ENCODE data around the gene ETV7. TPM values are rescaled to one million over a fixed set of nuclear protein-coding genes. Genes with fewer than 3 reads are reported as not detected.
"Not testable (repeated sequence)": the region's sequence is repeated elsewhere in the genome, so short reads cannot be mapped to it uniquely, and the experiment has no call there.

Gene ETV7
- polyA plus RNA-seq, 3 donors, result 0.10 to 2.2 (median 1.5) TPM

DNA sequence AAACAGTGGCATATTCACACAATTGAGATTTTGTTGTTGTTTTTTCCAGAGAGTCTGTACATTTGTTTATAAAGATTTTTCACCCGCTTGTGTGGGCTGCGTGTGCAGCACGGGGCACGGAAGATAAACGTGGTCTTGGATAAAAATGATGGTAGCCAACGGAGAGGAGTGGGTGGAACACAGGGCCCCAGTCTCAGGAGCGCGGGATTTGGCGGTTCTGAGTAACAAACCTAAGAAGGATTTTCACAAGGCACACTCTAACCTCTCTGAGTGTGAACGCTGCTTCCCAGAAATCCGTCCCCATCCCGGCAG is 47.2 kb downstream of the ETV7 start:
- Histone ChIP-seq H3K79me2 (ENCODE audit: insufficient read depth, low read length) (no peaks in the 10 kb centered on the region), H2AFZ (ENCODE audit: insufficient read depth, low read depth, low read length, poor library complexity, severe bottlenecking) (peak overlapping the region; percentile 84), H3K9ac (ENCODE audit: insufficient read depth, low read length, poor library complexity, severe bottlenecking) (no peak overlapping the region), H3K36me3 (replicated peaks in 1 of 2; ENCODE audit: control insufficient read depth in 1 of 2, insufficient read depth in 2 of 2, low read length in 2 of 2) (no peaks in the 10 kb centered on the region), H3K4me1 (ENCODE audit: control insufficient read depth in 1 of 2, insufficient read depth in 2 of 2, low read length in 2 of 2) (peaks cover 9% of the 10 kb centered on the region in 2 donors), H3K27me3 (ENCODE audit: control insufficient read depth in 2 of 2, insufficient read depth in 2 of 2, low read length in 2 of 2) (peaks cover 3 to 17% of the 10 kb centered on the region in 2 donors), H3K4me2 (replicated peaks; ENCODE audit: extremely low read depth, low read length, poor library complexity, severe bottlenecking) (peak overlapping the region; percentile 62), H3K4me3 (replicated peaks in 1 of 3; ENCODE audit: low read depth in 2 of 3, low read length in 3 of 3) (no peak overlapping the region), H3K9me3 (replicated peaks in 1 of 2; ENCODE audit: control insufficient read depth in 1 of 2, insufficient read depth in 1 of 2, low read length in 2 of 2) (no peaks in the 10 kb centered on the region), H3K27ac (ENCODE audit: low read depth in 1 of 2, low read length in 2 of 2) (no peak overlapping the region), H4K20me1 (ENCODE audit: insufficient read depth, low read length) (no peaks in the 10 kb centered on the region)
- Mint-ChIP-seq H3K4me1 (peaks cover 14% of the 10 kb centered on the region), H3K27me3 (ENCODE audit: low read depth in 3 of 3) (peaks cover 18 to 20% (median 19%) of the 10 kb centered on the region in 3 donors), H3K27ac (no peak overlapping the region), H3K4me3 (peak overlapping the region in 1 of 2 donors; percentile 94), H3K36me3 (no peaks in the 10 kb centered on the region), H3K9me3 (no peaks in the 10 kb centered on the region)
- 89% methylated on average over 12 of the region's 12 CpGs for WGBS (ENCODE audit: insufficient coverage)
- TF ChIP-seq, protein P1, sequence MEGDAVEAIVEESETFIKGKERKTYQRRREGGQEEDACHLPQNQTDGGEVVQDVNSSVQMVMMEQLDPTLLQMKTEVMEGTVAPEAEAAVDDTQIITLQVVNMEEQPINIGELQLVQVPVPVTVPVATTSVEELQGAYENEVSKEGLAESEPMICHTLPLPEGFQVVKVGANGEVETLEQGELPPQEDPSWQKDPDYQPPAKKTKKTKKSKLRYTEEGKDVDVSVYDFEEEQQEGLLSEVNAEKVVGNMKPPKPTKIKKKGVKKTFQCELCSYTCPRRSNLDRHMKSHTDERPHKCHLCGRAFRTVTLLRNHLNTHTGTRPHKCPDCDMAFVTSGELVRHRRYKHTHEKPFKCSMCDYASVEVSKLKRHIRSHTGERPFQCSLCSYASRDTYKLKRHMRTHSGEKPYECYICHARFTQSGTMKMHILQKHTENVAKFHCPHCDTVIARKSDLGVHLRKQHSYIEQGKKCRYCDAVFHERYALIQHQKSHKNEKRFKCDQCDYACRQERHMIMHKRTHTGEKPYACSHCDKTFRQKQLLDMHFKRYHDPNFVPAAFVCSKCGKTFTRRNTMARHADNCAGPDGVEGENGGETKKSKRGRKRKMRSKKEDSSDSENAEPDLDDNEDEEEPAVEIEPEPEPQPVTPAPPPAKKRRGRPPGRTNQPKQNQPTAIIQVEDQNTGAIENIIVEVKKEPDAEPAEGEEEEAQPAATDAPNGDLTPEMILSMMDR (IDR thresholded peaks at IDR 0.05), result no peak
- intact Hi-C loops (cut with micrococcal nuclease), result no loop called here
- no peak for DNase-seq

DNA sequence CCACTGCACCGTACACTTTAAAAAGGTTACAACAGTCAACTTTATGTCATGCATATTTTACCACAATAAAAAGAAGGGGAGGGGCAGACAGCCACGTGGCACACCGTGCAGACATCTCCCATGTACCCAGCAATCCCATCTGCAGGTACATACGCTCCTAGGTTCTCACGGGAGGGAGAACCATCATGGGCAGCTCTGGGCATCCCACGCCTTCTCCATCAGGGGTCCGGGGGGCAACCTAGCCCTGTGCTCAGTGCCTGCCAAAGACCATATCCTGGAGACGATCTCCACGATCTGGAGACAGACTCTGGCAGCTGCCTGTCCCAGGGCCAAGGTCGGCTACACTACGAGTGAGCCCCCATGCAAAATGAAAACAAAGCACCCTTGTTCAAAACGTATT is 48.3 kb downstream of the ETV7 start:
- no peaks in the 10 kb centered on the region for H3K79me2 ChIP-seq (ENCODE audit: insufficient read depth, low read length)
- H3K9me3 ChIP-seq (replicated peaks in 1 of 2; ENCODE audit: control insufficient read depth in 1 of 2, insufficient read depth in 1 of 2, low read length in 2 of 2), result no peaks in the 10 kb centered on the region
- no peaks in the 10 kb centered on the region for H3K36me3 Mint-ChIP-seq
- no peak for DNase-seq
- H3K36me3 ChIP-seq (replicated peaks in 1 of 2; ENCODE audit: control insufficient read depth in 1 of 2, insufficient read depth in 2 of 2, low read length in 2 of 2), result no peaks in the 10 kb centered on the region
- peak overlapping the region in 1 of 2 donors; percentile 15 for H3K4me3 Mint-ChIP-seq
- H3K9me3 Mint-ChIP-seq, result no peaks in the 10 kb centered on the region
- peaks cover 9 to 11% of the 10 kb centered on the region in 2 donors for H3K4me1 ChIP-seq (ENCODE audit: control insufficient read depth in 1 of 2, insufficient read depth in 2 of 2, low read length in 2 of 2)
- H3K27ac ChIP-seq (ENCODE audit: low read depth in 1 of 2, low read length in 2 of 2), result no peak overlapping the region
- H3K27me3 ChIP-seq (ENCODE audit: control insufficient read depth in 2 of 2, insufficient read depth in 2 of 2, low read length in 2 of 2), result peaks cover 6 to 27% of the 10 kb centered on the region in 2 donors
- no peak overlapping the region for H3K27ac Mint-ChIP-seq
- H3K4me2 ChIP-seq (replicated peaks; ENCODE audit: extremely low read depth, low read length, poor library complexity, severe bottlenecking), result no peak overlapping the region
- H4K20me1 ChIP-seq (ENCODE audit: insufficient read depth, low read length), result no peaks in the 10 kb centered on the region
- peaks cover 20% of the 10 kb centered on the region for H3K4me1 Mint-ChIP-seq
- 93% methylated on average over 8 of the region's 12 CpGs for WGBS (ENCODE audit: insufficient coverage)
- H3K27me3 Mint-ChIP-seq (ENCODE audit: low read depth in 3 of 3), result peaks cover 25 to 30% (median 26%) of the 10 kb centered on the region in 3 donors
- TF ChIP-seq, protein P1 (IDR thresholded peaks at IDR 0.05), result no peak
- intact Hi-C loops (cut with micrococcal nuclease), result no loop called here
- no peak overlapping the region for H2AFZ ChIP-seq (ENCODE audit: insufficient read depth, low read depth, low read length, poor library complexity, severe bottlenecking)
- no peak overlapping the region for H3K9ac ChIP-seq (ENCODE audit: insufficient read depth, low read length, poor library complexity, severe bottlenecking)
- no peak overlapping the region for H3K4me3 ChIP-seq (replicated peaks in 1 of 3; ENCODE audit: low read depth in 2 of 3, low read length in 3 of 3)

DNA sequence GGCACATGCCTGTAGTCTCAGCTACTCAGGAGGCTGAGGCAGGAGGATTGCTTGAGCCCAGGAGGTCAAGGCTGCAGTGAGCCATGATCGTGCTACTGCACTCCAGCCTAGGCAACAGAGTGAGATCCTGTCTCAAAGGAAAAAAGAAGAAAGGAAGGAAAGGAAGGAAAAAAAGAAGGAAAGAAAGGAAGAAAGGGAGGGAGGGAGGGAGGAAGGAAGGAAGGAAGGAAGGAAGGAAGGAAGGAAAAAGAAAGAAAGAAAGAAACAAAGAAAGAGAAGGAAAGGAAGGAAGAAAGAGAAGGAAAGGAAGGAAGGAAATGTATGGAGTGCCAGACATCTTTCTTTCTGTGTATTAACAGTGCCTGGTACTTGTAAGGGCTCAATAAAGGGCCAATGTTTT is 49.2 kb downstream of the ETV7 start:
- H3K27me3 ChIP-seq (ENCODE audit: control insufficient read depth in 2 of 2, insufficient read depth in 2 of 2, low read length in 2 of 2), result peaks cover 10 to 31% of the 10 kb centered on the region in 2 donors
- H3K79me2 ChIP-seq (ENCODE audit: insufficient read depth, low read length); H4K20me1 ChIP-seq (ENCODE audit: insufficient read depth, low read length); DNase-seq; H3K4me2 ChIP-seq (replicated peaks; ENCODE audit: extremely low read depth, low read length, poor library complexity, severe bottlenecking); H3K9ac ChIP-seq (ENCODE audit: insufficient read depth, low read length, poor library complexity, severe bottlenecking); H3K4me3 Mint-ChIP-seq; H3K36me3 Mint-ChIP-seq; H3K27ac ChIP-seq (ENCODE audit: low read depth in 1 of 2, low read length in 2 of 2); H3K4me3 ChIP-seq (replicated peaks in 1 of 3; ENCODE audit: low read depth in 2 of 3, low read length in 3 of 3); intact Hi-C loops (cut with micrococcal nuclease); H2AFZ ChIP-seq (ENCODE audit: insufficient read depth, low read depth, low read length, poor library complexity, severe bottlenecking); H3K9me3 Mint-ChIP-seq; H3K9me3 ChIP-seq (replicated peaks in 1 of 2; ENCODE audit: control insufficient read depth in 1 of 2, insufficient read depth in 1 of 2, low read length in 2 of 2); H3K36me3 ChIP-seq (replicated peaks in 1 of 2; ENCODE audit: control insufficient read depth in 1 of 2, insufficient read depth in 2 of 2, low read length in 2 of 2): not testable (repeated sequence)
- Mint-ChIP-seq H3K27ac (peak overlapping the region in 2 of 7 donors; percentile 50 to 62), H3K4me1 (peaks cover 24% of the 10 kb centered on the region), H3K27me3 (ENCODE audit: low read depth in 3 of 3) (peaks cover 29 to 36% (median 29%) of the 10 kb centered on the region in 3 donors)
- peaks cover 9 to 14% of the 10 kb centered on the region in 2 donors for H3K4me1 ChIP-seq (ENCODE audit: control insufficient read depth in 1 of 2, insufficient read depth in 2 of 2, low read length in 2 of 2)
- 71% methylated on average over 1 of the region's 1 CpG for WGBS (ENCODE audit: insufficient coverage)

All from CD14-positive monocyte (primary cell).